Hematopoietic multipotent progenitor cell treated with erythropoietin and hydrocortisone succinate and interleukin-3 and kit ligand, for 15 days (in vitro differentiated cells): ENCODE measurements around the gene GALNT9.
"Not testable (repeated sequence)": the region's sequence is repeated elsewhere in the genome, so short reads cannot be mapped to it uniquely, and the experiment has no call there.

ENCODE experiments used
- DNase-seq: peaks from one replicate; pipeline ENCODE4 v3.0.0-alpha.2; 2015; ENCODE audit warnings: low spot score

GALNT9 gene

GRCh38 chr12:132195242-132195641 is 134.1 kb downstream of the GALNT9 start:
- DNase-seq: not testable (repeated sequence)

- DNase-seq: no peak
Measured at GRCh38 chr12:132194556-132194955, 134.8 kb downstream of the GALNT9 start.

- DNase-seq: no peak
Measured at GRCh38 chr12:132194056-132194455, 135.3 kb downstream of the GALNT9 start.

- no peak for DNase-seq
Measured at GRCh38 chr12:132191715-132192553, 137.5 kb downstream of the GALNT9 start.

GRCh38 chr12:132190834-132191500 is 138.4 kb downstream of the GALNT9 start:
- DNase-seq: no peak

GRCh38 chr12:132190012-132190755 is 139.2 kb downstream of the GALNT9 start:
- DNase-seq: no peak

GRCh38 chr12:132189378-132190011 is 139.9 kb downstream of the GALNT9 start:
- DNase-seq: peak; percentile 50

GRCh38 chr12:132188916-132189325 is 140.5 kb downstream of the GALNT9 start:
- no peak for DNase-seq

GRCh38 chr12:132188451-132188901 is 140.9 kb downstream of the GALNT9 start:
- DNase-seq: no peak

- no peak for DNase-seq
Measured at GRCh38 chr12:132187646-132188450, 141.5 kb downstream of the GALNT9 start.

GRCh38 chr12:132186857-132187620 is 142.3 kb downstream of the GALNT9 start:
- no peak for DNase-seq

GRCh38 chr12:132186208-132186856 is 143.1 kb downstream of the GALNT9 start:
- no peak for DNase-seq

- DNase-seq: no peak
Measured at GRCh38 chr12:132185705-132186104, 143.7 kb downstream of the GALNT9 start.

- no peak for DNase-seq
Measured at GRCh38 chr12:132182711-132183365, 146.6 kb downstream of the GALNT9 start.

GRCh38 chr12:132182206-132182710 is 147.1 kb downstream of the GALNT9 start:
- no peak for DNase-seq

GRCh38 chr12:132181570-132182200 is 147.7 kb downstream of the GALNT9 start:
- no peak for DNase-seq

- no peak for DNase-seq
Measured at GRCh38 chr12:132180648-132181546, 148.5 kb downstream of the GALNT9 start.
